Fibroblast of pulmonary artery (primary cell): Measurements from ENCODE around the gene PDLIM5.
A peak's percentile ranks its signal among the peaks of the same experiment; 100 is the strongest.

Source experiments
- DNase-seq: peaks from one replicate; pipeline ENCODE4 v3.0.0-alpha.2; 2010; ENCODE audit warnings: low read depth
- H3K4me3 ChIP-seq: replicated peaks from 2 replicates; pipeline ENCODE4 v1.5.1; 2011; ENCODE audit warnings: low read depth, mild to moderate bottlenecking, control low read depth, low read length, moderate library complexity
- TF ChIP-seq, protein P1 (sequence below): IDR thresholded peaks from 2 replicates; pipeline ENCODE4 v1.5.1; 2011; ENCODE audit warnings: mild to moderate bottlenecking, control low read depth, low read length, inconsistent platforms; ENCODE audit errors: missing control alignments

The PDLIM5 gene

DNA sequence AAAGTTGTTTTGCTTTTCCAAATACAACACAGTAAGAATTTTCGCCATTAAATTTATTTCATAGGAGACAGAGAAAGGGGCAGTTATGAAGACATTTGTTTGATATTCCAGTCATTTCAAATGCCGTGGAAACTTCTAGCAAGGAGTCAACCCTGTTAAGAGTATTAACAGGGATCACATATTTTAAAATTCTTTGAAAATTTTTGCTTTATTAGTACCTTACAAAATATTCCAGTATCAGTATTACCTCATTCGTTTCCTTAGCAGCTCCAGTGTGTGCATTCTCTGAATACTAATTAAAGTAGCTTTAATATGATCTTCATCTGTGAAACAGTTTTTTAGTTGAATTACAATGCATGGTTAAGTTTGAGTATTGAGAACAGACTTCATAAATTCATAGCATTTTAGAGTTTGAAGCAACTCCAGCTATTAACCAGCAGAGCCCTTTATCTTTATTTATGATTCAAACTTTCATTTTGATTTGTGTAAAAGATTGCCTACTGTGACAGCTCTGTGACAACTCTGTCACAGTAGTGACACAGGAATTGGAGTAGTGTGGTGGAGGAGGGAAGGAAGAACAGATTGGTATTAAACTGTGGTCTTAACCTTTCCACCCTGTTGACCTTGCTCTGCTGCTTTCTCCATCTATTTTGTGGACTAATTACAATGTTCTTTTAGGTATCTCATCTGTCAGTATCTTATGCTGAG is 86.3 kb downstream of the PDLIM5 start:
- TF ChIP-seq, protein P1, sequence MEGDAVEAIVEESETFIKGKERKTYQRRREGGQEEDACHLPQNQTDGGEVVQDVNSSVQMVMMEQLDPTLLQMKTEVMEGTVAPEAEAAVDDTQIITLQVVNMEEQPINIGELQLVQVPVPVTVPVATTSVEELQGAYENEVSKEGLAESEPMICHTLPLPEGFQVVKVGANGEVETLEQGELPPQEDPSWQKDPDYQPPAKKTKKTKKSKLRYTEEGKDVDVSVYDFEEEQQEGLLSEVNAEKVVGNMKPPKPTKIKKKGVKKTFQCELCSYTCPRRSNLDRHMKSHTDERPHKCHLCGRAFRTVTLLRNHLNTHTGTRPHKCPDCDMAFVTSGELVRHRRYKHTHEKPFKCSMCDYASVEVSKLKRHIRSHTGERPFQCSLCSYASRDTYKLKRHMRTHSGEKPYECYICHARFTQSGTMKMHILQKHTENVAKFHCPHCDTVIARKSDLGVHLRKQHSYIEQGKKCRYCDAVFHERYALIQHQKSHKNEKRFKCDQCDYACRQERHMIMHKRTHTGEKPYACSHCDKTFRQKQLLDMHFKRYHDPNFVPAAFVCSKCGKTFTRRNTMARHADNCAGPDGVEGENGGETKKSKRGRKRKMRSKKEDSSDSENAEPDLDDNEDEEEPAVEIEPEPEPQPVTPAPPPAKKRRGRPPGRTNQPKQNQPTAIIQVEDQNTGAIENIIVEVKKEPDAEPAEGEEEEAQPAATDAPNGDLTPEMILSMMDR: no peak
- no peak for DNase-seq
- no peak overlapping the region for H3K4me3 ChIP-seq

DNA sequence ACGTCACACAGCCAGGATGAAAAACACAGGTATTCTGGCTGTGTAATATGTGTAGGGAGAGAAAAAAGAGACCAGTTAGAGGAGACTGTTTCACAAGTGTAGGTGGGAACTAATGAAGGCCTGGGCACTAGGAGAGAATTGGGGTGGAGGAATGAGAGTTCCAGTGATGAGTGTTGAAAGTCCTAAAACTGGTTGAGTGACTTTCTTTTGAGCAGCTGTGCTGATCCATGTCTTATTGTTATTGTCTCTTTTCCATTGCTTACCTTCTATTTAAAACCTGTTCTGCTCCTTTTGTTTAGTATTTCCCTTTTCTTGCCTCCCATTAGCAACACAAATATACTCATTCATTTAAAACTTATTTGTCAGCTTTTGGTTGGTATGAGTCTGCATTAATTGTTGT is 88.7 kb downstream of the PDLIM5 start:
- no peak overlapping the region for H3K4me3 ChIP-seq
- TF ChIP-seq, protein P1: no peak
- DNase-seq: no peak

DNA sequence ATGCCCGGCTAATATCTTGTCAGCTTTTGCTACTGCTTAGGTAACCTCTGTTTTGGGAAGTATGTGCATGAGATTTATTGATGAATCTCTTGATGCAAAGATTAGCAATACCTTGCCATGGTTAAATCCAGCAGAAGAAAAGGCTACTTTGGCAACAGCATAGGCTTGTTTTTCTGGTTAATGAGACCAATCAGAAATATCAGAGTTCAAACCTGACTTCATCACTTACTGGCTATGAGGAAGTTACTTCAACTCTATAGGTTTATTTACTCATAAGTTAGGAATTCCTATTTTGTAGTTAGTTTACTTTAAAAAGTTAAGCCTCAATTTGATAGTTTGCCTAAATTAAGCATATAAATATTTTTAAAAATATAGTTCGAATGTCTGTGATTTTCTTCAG is 93.1 kb downstream of the PDLIM5 start:
- TF ChIP-seq, protein P1: no peak
- peak; percentile 31 for DNase-seq
- no peak overlapping the region for H3K4me3 ChIP-seq

DNA sequence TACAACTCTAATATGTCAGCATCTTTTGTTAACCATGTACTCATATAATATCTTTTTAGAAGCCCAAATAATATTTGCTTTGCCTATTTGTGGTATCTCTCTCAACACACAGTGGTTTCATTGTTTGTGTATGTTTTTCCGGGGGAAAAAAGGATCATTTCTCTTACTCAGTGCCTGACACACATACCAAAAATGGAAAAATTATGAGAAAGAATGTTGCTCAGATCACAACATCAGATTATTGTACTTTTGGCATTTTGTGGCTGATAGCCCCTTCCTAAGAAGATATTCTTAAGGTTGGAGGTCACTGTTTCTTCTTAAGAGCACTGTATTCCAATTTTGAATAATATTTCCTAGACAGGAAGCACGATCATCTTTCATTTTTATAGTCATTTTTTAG is 93.6 kb downstream of the PDLIM5 start:
- DNase-seq: peak; percentile 83
- peak overlapping the region; percentile 4 for H3K4me3 ChIP-seq
- TF ChIP-seq, protein P1: no peak

DNA sequence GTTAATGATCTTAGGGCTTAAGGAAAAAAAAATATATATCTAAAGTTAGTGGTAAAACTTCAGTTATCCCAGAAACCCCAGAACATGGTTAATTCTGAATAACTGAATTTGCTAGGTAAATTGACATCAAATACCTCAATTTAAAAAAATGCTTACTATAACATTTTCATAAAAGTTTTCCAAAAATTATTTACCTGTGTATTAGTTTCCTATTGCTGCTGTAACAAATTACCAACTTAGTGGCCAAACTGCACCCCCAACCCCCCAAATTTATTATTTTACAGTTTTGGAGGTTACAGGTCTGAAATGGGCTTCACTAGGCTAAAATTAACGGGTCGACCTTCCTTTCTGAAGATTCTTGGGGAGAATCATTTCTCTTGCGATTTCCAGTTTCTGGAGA is 95.2 kb downstream of the PDLIM5 start:
- no peak overlapping the region for H3K4me3 ChIP-seq
- no peak for DNase-seq
- TF ChIP-seq, protein P1: no peak

DNA sequence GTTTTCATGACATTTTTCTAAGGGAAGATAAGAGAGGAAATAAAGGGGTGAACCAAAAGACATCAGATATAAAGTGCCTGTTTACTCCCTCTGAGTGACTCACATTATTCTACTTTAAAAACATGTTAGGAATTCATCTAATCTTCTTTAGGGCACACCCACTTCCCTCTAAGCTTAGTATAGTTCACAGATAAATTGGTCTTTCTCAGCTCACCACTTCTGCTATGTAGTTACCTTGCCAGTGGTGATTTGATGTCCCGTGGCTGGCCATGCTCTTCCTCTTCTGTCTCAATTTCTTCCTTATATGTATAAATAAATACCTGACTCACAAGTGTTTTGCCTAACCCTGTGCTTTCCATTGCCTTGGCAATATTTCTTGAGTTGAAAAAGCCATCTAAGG is 96.8 kb downstream of the PDLIM5 start:
- peak; percentile 96 for DNase-seq
- TF ChIP-seq, protein P1: no peak
- no peak overlapping the region for H3K4me3 ChIP-seq

DNA sequence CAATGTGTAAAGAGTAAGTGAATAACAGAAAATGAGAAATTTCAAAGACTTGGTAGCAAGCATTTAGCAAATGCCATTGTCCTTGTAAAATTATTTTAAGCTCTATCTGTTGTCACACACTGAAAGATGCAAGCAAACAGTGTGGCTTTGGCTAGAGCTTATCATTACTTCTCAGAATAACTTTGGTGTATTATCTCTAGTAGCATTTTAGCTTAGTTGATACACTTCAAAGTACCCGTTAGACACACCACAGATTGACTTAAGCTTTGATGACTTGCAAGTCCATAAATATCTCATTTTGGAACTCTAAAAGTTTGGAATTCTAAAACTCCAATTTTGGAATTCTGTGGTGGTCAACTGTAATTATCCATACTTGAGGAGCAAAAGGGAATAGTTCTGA is 98.6 kb downstream of the PDLIM5 start:
- DNase-seq: no peak
- H3K4me3 ChIP-seq: no peak overlapping the region
- TF ChIP-seq, protein P1: no peak
